T47D (cell line): ENCODE measurements around the gene KRTAP1-4.

ENCODE experiments used
- DNase-seq, 2 experiments: peaks; one replicate each; pipeline versions ENCODE4 v3.0.0 to v3.0.0-alpha.2; 2011 to 2012; ENCODE audit warnings: low read depth in 1 of 2, low spot score in 1 of 2
- JUND ChIP-seq: IDR thresholded peaks from 2 replicates; pipeline ENCODE4 v1.6.1; 2012; ENCODE audit warnings: low read depth
- in situ Hi-C: cut with HindIII; loops from 2 replicates; pipeline ENCODE4 v1.10.0; 2016; ENCODE audit warnings: low sequenced_read_pairs, low pct_unique_long_range_greater_than_20kb

The KRTAP1-4 gene

GRCh38 chr17:41026715-41027471 is 3.1 kb downstream of the KRTAP1-4 start, which contains the start of gene KRTAP1-5:
Gene KRTAP1-5, minus strand, starts transcription at chr17:41027208. Its CDS starts 53 bp downstream, at chr17:41027155.
- in situ Hi-C loops = no loop called here
- peak in 1 of 2 experiments; percentile 27 for DNase-seq
- TF ChIP-seq JUND = no peak

- DNase-seq = no peak
- in situ Hi-C loops = no loop called here
- no peak for TF ChIP-seq JUND
These were observed 5.3 kb downstream of the KRTAP1-4 start for GRCh38 chr17:41024697-41025096.

GRCh38 chr17:41020336-41020735 is 9.7 kb downstream of the KRTAP1-4 start:
- TF ChIP-seq JUND = no peak
- DNase-seq = peak in 1 of 2 experiments; percentile 68
- in situ Hi-C loops = no loop called here

GRCh38 chr17:41019415-41019814 is 10.6 kb downstream of the KRTAP1-4 start:
- no peak for TF ChIP-seq JUND
- in situ Hi-C loops = no loop called here
- DNase-seq = no peak

- TF ChIP-seq JUND = no peak
These were observed 11.5 kb downstream of the KRTAP1-4 start for GRCh38 chr17:41018541-41018940.

GRCh38 chr17:41016578-41017215 is 13.3 kb downstream of the KRTAP1-4 start:
- TF ChIP-seq JUND = no peak
- DNase-seq = no peak
- in situ Hi-C loops = no loop called here

More at GRCh38 chr17:41018541-41018940, 11.5 kb downstream of the KRTAP1-4 start:
- in situ Hi-C loops = no loop called here
- DNase-seq = peak in 1 of 2 experiments; percentile 46

GRCh38 chr17:41015454-41015853 is 14.5 kb downstream of the KRTAP1-4 start:
- in situ Hi-C loops = no loop called here
- no peak for TF ChIP-seq JUND
- DNase-seq = no peak

GRCh38 chr17:41013606-41014005 is 16.4 kb downstream of the KRTAP1-4 start:
- in situ Hi-C loops = no loop called here
- no peak for DNase-seq

GRCh38 chr17:41013181-41013580 is 16.8 kb downstream of the KRTAP1-4 start:
- in situ Hi-C loops = no loop called here
- TF ChIP-seq JUND = no peak
- no peak for DNase-seq

More at GRCh38 chr17:41013606-41014005, 16.4 kb downstream of the KRTAP1-4 start:
- no peak for TF ChIP-seq JUND

- in situ Hi-C loops = no loop called here
- TF ChIP-seq JUND = no peak
- DNase-seq = no peak
These were observed 17.5 kb downstream of the KRTAP1-4 start for GRCh38 chr17:41012326-41013120.

GRCh38 chr17:41010441-41010840 is 19.6 kb downstream of the KRTAP1-4 start:
- DNase-seq = no peak
- in situ Hi-C loops = no loop called here
- TF ChIP-seq JUND = no peak

- TF ChIP-seq JUND = no peak
- no peak for DNase-seq
- in situ Hi-C loops = no loop called here
These were observed 20.1 kb downstream of the KRTAP1-4 start for GRCh38 chr17:41009936-41010335.
